ENCODE data around the gene ATXN1.

The ATXN1 gene

DNA sequence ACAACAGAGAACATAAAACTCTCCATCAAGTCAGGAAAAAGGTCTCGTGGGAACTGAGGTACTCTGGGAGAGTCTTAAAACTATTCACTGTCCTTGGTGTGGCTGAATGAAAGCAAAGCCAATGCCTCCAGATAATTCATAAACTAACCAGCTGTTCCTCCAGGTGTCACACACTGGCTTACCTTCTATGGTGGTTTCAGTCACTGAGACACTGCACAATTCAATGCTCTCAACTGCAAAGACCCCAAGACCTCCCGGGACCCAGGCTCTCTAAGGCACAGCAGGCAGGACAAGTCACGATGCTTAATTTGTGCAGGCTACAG, 422.0 kb downstream of the ATXN1 start:
- Mint-ChIP-seq H3K4me3 (no peak overlapping the region), H3K36me3 (peaks cover 6% of the 10 kb centered on the region), H3K4me1 (ENCODE audit: low read depth) (peaks cover 3% of the 10 kb centered on the region), H3K27ac (peak overlapping the region; percentile 52), H3K9me3 (ENCODE audit: low read depth) (no peaks in the 10 kb centered on the region), H3K27me3 (no peaks in the 10 kb centered on the region)

GRCh38 chr6:16338577-16339264, 422.5 kb downstream of the ATXN1 start:
- Mint-ChIP-seq H3K27me3 (no peaks in the 10 kb centered on the region), H3K4me1 (ENCODE audit: low read depth) (peaks cover 3% of the 10 kb centered on the region), H3K27ac (no peak overlapping the region), H3K9me3 (ENCODE audit: low read depth) (no peaks in the 10 kb centered on the region), H3K36me3 (peaks cover 6% of the 10 kb centered on the region), H3K4me3 (no peak overlapping the region)

- no peak overlapping the region for H3K27ac Mint-ChIP-seq
- H3K4me1 Mint-ChIP-seq (ENCODE audit: low read depth) = no peaks in the 10 kb centered on the region
- no peaks in the 10 kb centered on the region for H3K27me3 Mint-ChIP-seq
Observed at GRCh38 chr6:16337295-16337975, 423.8 kb downstream of the ATXN1 start.

DNA sequence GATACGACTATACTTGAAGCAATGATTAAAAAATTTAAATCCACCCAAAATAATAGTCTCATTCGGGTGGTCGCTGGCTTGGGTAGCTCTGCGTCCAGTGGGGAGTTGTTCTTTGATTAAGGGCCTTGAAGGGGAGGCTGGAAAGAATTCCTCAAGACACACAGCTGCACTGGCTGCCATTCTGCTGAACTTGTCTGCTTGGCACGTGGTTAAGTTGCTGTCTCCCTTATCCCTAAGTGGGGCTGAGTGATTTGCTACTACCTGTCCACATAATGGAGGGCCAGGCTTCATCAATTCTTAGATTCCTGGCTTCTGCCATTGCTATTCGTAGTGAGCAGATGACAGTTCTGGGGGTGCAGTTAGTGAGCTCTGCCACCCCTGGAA, 424.4 kb downstream of the ATXN1 start:
- no peaks in the 10 kb centered on the region for H3K4me1 Mint-ChIP-seq (ENCODE audit: low read depth)
- no peak overlapping the region for H3K27ac Mint-ChIP-seq
- H3K9me3 Mint-ChIP-seq (ENCODE audit: low read depth) = no peaks in the 10 kb centered on the region
- H3K27me3 Mint-ChIP-seq = no peaks in the 10 kb centered on the region
- peaks cover 3% of the 10 kb centered on the region for H3K36me3 Mint-ChIP-seq
- no peak overlapping the region for H3K4me3 Mint-ChIP-seq

More at GRCh38 chr6:16337295-16337975, 423.8 kb downstream of the ATXN1 start:
- H3K36me3 Mint-ChIP-seq = peaks cover 3% of the 10 kb centered on the region
- no peak overlapping the region for H3K4me3 Mint-ChIP-seq
- no peaks in the 10 kb centered on the region for H3K9me3 Mint-ChIP-seq (ENCODE audit: low read depth)

- Mint-ChIP-seq H3K4me3 (no peak overlapping the region), H3K9me3 (ENCODE audit: low read depth) (no peaks in the 10 kb centered on the region), H3K27ac (peak overlapping the region; percentile 24), H3K36me3 (peaks cover 3% of the 10 kb centered on the region), H3K4me1 (ENCODE audit: low read depth) (no peaks in the 10 kb centered on the region), H3K27me3 (no peaks in the 10 kb centered on the region)
Observed at GRCh38 chr6:16336056-16336818, 425.0 kb downstream of the ATXN1 start.

DNA sequence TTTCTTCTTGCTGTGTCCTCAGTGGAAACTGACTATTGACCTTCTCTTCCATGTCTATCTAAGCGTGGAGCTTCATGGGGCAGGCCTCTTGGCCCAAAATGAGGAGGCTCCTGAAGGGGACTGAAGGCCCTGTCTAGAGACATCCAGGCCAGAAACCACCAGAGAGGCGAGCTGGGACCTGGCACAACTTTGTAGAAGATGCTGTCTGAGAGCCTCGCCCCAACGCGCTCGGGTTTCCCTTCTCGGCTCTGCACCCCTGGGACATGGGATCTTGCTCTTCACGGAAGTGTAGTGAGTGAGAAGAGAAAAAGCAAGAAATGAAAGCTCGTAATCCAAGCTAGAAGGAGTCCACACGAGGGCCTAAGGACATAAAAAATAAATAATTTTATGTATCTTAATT, 426.1 kb downstream of the ATXN1 start:
- peak overlapping the region; percentile 54 for H3K27ac Mint-ChIP-seq
- H3K4me1 Mint-ChIP-seq (ENCODE audit: low read depth) = peaks cover 2% of the 10 kb centered on the region
- H3K36me3 Mint-ChIP-seq = peaks cover 3% of the 10 kb centered on the region
- H3K4me3 Mint-ChIP-seq = no peak overlapping the region
- no peaks in the 10 kb centered on the region for H3K27me3 Mint-ChIP-seq
- H3K9me3 Mint-ChIP-seq (ENCODE audit: low read depth) = no peaks in the 10 kb centered on the region

DNA sequence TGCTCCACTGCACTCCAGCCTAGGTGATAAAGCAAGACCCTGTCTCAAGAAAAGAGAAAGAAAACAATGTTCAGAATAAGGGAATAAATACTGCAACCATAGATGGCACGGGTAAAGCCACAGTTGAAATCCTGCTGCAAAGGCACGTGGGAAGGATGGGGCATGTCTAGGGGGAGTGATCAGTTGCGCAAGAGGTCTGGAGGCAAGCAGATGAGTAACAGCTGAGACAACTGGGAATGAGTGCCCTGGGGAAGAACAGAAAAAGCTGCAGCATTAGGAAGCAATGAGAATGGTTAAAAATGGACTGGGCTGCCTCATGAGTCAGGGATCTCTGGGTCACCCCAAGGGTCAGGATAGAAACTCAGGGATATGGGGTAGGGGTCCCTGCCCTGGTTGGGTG, 426.6 kb downstream of the ATXN1 start:
- Mint-ChIP-seq H3K27ac (peak overlapping the region; percentile 54), H3K36me3 (peaks cover 3% of the 10 kb centered on the region), H3K4me3 (no peak overlapping the region), H3K9me3 (ENCODE audit: low read depth) (no peaks in the 10 kb centered on the region), H3K4me1 (ENCODE audit: low read depth) (peaks cover 2% of the 10 kb centered on the region), H3K27me3 (no peaks in the 10 kb centered on the region)

GRCh38 chr6:16333580-16333979, 427.7 kb downstream of the ATXN1 start:
- Mint-ChIP-seq H3K36me3 (peaks cover 6% of the 10 kb centered on the region), H3K4me3 (no peak overlapping the region), H3K9me3 (ENCODE audit: low read depth) (no peaks in the 10 kb centered on the region), H3K4me1 (ENCODE audit: low read depth) (peaks cover 2% of the 10 kb centered on the region), H3K27me3 (no peaks in the 10 kb centered on the region), H3K27ac (peak overlapping the region; percentile 50)

DNA sequence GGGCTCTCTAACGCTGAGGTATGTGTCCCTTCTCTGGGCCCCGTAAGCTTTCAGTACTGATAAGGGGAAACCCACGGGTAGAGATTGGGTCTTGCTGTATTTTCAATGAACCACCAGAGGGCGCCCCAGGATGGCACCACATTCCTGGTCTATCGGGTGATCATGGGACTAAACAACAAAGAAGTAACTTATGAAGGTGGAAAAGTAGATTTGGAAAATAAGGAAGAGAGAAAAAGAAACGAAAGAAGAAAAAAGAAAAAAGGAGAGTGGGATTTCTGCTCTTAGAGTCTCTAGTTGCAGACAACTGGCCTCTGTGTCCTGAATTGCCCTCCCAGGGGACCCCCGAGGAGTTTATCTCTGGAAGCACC, 429.1 kb downstream of the ATXN1 start:
- H3K27ac Mint-ChIP-seq = no peak overlapping the region
- peaks cover 7% of the 10 kb centered on the region for H3K36me3 Mint-ChIP-seq
- no peaks in the 10 kb centered on the region for H3K27me3 Mint-ChIP-seq
- no peak overlapping the region for H3K4me3 Mint-ChIP-seq
- peaks cover 2% of the 10 kb centered on the region for H3K4me1 Mint-ChIP-seq (ENCODE audit: low read depth)
- no peaks in the 10 kb centered on the region for H3K9me3 Mint-ChIP-seq (ENCODE audit: low read depth)

DNA sequence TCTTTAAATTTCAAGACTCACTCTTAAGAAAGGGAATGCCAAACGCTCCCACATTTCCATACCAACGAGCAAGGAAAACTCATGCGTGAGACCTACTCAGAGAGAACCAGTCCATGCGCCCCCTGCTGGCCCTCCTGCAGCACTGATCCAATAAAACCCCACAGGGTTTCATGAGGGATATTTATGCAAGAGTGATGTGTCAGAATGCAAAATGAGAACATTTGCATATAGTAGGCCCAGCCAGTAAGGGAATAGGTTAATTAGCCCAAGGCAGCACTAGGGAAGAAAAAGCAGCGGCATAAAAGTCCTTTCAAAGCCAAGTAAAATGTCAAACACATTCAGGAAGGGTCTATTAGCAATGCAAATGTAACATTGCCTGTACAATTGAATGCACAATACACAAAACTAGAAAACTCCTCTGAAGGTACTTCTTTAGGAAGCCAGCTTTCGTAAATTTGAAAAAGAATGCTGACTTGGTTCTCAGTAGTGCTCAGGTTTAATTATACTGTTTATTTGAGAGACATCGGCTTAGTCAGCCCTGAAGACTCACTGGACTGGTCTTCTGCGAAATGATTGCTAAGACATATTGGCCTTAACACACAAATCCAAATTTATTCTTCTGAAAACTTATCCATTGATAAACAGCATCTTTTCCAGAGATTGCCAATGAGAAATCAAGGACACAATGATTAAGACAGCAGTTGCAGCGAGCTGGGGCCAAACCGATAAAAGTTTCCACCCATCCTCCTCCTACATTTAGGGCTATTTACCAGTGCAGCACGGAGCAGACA, 429.7 kb downstream of the ATXN1 start:
- Mint-ChIP-seq H3K27ac (no peak overlapping the region), H3K36me3 (peaks cover 7% of the 10 kb centered on the region), H3K4me1 (ENCODE audit: low read depth) (peaks cover 2% of the 10 kb centered on the region), H3K27me3 (no peaks in the 10 kb centered on the region), H3K4me3 (no peak overlapping the region), H3K9me3 (ENCODE audit: low read depth) (no peaks in the 10 kb centered on the region)

GRCh38 chr6:16329233-16329632, 432.0 kb downstream of the ATXN1 start:
- Mint-ChIP-seq H3K9me3 (ENCODE audit: low read depth) (no peaks in the 10 kb centered on the region), H3K4me1 (ENCODE audit: low read depth) (peaks cover 18% of the 10 kb centered on the region), H3K36me3 (peaks cover 15% of the 10 kb centered on the region), H3K27me3 (no peaks in the 10 kb centered on the region), H3K27ac (peak overlapping the region; percentile 78), H3K4me3 (no peak overlapping the region)

GRCh38 chr6:16327777-16328325, 433.4 kb downstream of the ATXN1 start:
- Mint-ChIP-seq H3K4me3 (no peak overlapping the region), H3K27me3 (no peaks in the 10 kb centered on the region), H3K36me3 (peaks cover 16% of the 10 kb centered on the region), H3K9me3 (ENCODE audit: low read depth) (no peaks in the 10 kb centered on the region), H3K27ac (no peak overlapping the region), H3K4me1 (ENCODE audit: low read depth) (peaks cover 29% of the 10 kb centered on the region)

DNA sequence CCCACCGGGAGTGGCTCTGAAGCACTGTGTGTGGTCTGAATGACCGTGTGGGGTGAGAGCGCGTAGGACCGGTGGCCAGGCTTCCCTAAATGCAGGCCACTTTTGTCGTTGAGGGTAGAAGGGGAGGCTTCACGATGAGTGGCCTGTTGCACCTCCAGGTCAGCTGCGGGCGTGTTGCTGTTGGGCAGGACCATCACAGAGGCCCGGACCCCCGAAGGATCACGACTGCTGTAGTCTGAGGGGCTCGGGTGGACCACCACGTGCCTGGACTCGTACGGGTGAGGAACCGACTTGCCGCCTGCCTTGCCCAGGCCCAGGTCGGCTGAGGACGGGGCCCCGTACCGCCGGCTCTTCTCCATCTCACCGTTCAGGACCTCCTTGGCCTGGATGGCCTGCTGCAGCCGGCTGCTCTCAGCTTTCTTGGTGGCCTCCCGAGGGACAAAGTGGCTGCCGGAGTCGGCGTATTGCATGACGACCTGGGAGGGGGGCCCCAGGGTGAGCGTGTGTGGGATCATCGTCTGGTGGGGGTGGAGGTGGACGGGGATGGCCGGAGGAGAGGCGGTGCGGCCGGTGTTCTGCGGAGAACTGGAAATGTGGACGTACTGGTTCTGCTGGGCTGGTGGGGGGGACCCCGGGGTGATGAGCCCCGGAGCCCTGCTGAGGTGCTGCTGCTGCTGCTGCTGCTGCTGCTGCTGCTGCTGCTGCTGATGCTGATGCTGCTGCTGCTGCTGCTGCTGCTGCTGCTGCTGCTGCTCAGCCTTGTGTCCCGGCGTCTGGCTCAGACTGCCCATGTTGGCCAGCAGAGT, 434.1 kb downstream of the ATXN1 start:
- Mint-ChIP-seq H3K9me3 (ENCODE audit: low read depth) (no peaks in the 10 kb centered on the region), H3K36me3 (peaks cover 22% of the 10 kb centered on the region), H3K27me3 (no peaks in the 10 kb centered on the region), H3K4me3 (no peak overlapping the region), H3K4me1 (ENCODE audit: low read depth) (peaks cover 35% of the 10 kb centered on the region), H3K27ac (no peak overlapping the region)

- peaks cover 42% of the 10 kb centered on the region for H3K4me1 Mint-ChIP-seq (ENCODE audit: low read depth)
- no peaks in the 10 kb centered on the region for H3K9me3 Mint-ChIP-seq (ENCODE audit: low read depth)
- H3K36me3 Mint-ChIP-seq = peaks cover 22% of the 10 kb centered on the region
- no peak overlapping the region for H3K4me3 Mint-ChIP-seq
- no peak overlapping the region for H3K27ac Mint-ChIP-seq
- H3K27me3 Mint-ChIP-seq = no peaks in the 10 kb centered on the region
Observed at GRCh38 chr6:16326531-16326930, 434.7 kb downstream of the ATXN1 start.

All from activated naive CD8-positive, alpha-beta T cell (primary cell).